WTC11 (cell line): Measurements from ENCODE around the gene GAS2. TPM values are rescaled to one million over a fixed set of nuclear protein-coding genes. Genes with fewer than 3 reads are reported as not detected.
A peak's percentile ranks its signal among the peaks of the same experiment; 100 is the strongest.

ENCODE experiments used
- ATAC-seq: fragments of 200-7000 bp; cut with Tn5 transposase; 2 replicates; pipeline ENCODE4 v1.10.0; 2021; ENCODE audit warnings: mild to moderate bottlenecking, moderate library complexity
- CTCF ChIA-PET: fragments of 300-600 bp; sonication (Branson Sonifier 250); formaldehyde crosslinking; loops from one replicate; lab custom pipeline; 2021; ENCODE audit warnings: antibody characterized with exemption; lab: Charles Lee
- POLR2A ChIA-PET: fragments of 350-600 bp; sonication (Branson Sonifier 250); formaldehyde crosslinking; loops from one replicate; lab custom pipeline; 2021; ENCODE audit warnings: antibody characterized with exemption; lab: Charles Lee
- DNase-seq: peaks from one replicate; pipeline ENCODE4 v3.0.0; 2021; ENCODE audit warnings: low spot score
- H3K27ac Mint-ChIP-seq: 2 replicates; pipeline ENCODE4 v1.8.0; 2021; ENCODE audit warnings: mixed read lengths
- H3K27me3 Mint-ChIP-seq: 2 replicates; pipeline ENCODE4 v1.8.0; 2021; ENCODE audit warnings: low read depth, mild to moderate bottlenecking, moderate library complexity, mixed read lengths
- H3K36me3 Mint-ChIP-seq: 2 replicates; pipeline ENCODE4 v1.8.0; 2021; ENCODE audit warnings: mixed read lengths
- H3K4me1 Mint-ChIP-seq: 2 replicates; pipeline ENCODE4 v1.8.0; 2022; ENCODE audit warnings: mixed read lengths
- H3K4me3 Mint-ChIP-seq: 2 replicates; pipeline ENCODE4 v1.8.0; 2021; ENCODE audit warnings: mild to moderate bottlenecking, moderate library complexity, mixed read lengths
- H3K9me3 Mint-ChIP-seq: 2 replicates; pipeline ENCODE4 v1.8.0; 2021; ENCODE audit warnings: mixed read lengths
- ERG ChIP-seq: fragments of 250-450 bp; sonication (Bioruptor Pico); IDR thresholded peaks from 2 replicates; pipeline ENCODE4 v1.8.0; 2021; ENCODE audit warnings: mild to moderate bottlenecking
- NR2C2 ChIP-seq: sonication (generic); formaldehyde crosslinking; IDR thresholded peaks from 2 replicates; pipeline ENCODE4 v1.8.0; 2022; ENCODE audit warnings: mild to moderate bottlenecking, missing genetic modification reagents
- PRDM15 ChIP-seq: sonication (generic); formaldehyde crosslinking; IDR thresholded peaks from 2 replicates; pipeline ENCODE4 v1.8.0; 2022; ENCODE audit warnings: missing genetic modification reagents
- ZNF219 ChIP-seq: sonication (generic); formaldehyde crosslinking; IDR thresholded peaks from 2 replicates; pipeline ENCODE4 v1.8.0; 2023; ENCODE audit warnings: missing genetic modification reagents, mild to moderate bottlenecking, borderline replicate concordance
- total RNA-seq: library from RNA; stranded (reverse); gene quantifications from 3 replicates; pipeline ENCODE4 v1.2.3, GENCODE V29; 2021
- TF ChIP-seq, protein P1 (sequence below): sonication (generic); formaldehyde crosslinking; IDR thresholded peaks from 2 replicates; pipeline ENCODE4 v1.8.1; 2023; ENCODE audit warnings: mild to moderate bottlenecking, missing genetic modification reagents
- TF ChIP-seq, protein P2 (sequence below): sonication (generic); formaldehyde crosslinking; IDR thresholded peaks from 2 replicates; pipeline ENCODE4 v1.8.1; 2022; ENCODE audit warnings: mild to moderate bottlenecking, missing genetic modification reagents, moderate library complexity, borderline replicate concordance
- TF ChIP-seq, protein P3 (sequence below): fragments of 200-600 bp; IDR thresholded peaks from 2 replicates; pipeline ENCODE4 v1.8.0; 2022; ENCODE audit warnings: antibody characterized with exemption
- TF ChIP-seq, protein P4 (sequence below): sonication (generic); formaldehyde crosslinking; IDR thresholded peaks from 2 replicates; pipeline ENCODE4 v1.8.0; 2022; ENCODE audit warnings: mild to moderate bottlenecking, missing genetic modification reagents

The GAS2 gene
- total RNA-seq, 1 experiment from 2014 or later = 1.8 TPM

- TF ChIP-seq, protein P1, sequence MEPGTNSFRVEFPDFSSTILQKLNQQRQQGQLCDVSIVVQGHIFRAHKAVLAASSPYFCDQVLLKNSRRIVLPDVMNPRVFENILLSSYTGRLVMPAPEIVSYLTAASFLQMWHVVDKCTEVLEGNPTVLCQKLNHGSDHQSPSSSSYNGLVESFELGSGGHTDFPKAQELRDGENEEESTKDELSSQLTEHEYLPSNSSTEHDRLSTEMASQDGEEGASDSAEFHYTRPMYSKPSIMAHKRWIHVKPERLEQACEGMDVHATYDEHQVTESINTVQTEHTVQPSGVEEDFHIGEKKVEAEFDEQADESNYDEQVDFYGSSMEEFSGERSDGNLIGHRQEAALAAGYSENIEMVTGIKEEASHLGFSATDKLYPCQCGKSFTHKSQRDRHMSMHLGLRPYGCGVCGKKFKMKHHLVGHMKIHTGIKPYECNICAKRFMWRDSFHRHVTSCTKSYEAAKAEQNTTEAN = no peak
- TF ChIP-seq, protein P2, sequence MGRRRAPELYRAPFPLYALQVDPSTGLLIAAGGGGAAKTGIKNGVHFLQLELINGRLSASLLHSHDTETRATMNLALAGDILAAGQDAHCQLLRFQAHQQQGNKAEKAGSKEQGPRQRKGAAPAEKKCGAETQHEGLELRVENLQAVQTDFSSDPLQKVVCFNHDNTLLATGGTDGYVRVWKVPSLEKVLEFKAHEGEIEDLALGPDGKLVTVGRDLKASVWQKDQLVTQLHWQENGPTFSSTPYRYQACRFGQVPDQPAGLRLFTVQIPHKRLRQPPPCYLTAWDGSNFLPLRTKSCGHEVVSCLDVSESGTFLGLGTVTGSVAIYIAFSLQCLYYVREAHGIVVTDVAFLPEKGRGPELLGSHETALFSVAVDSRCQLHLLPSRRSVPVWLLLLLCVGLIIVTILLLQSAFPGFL (CRISPR knock-in tag) = no peak
- no peak for TF ChIP-seq ERG (CRISPR knock-in tag)
- no peak for TF ChIP-seq PRDM15 (CRISPR knock-in tag)
Measured at GRCh38 chr11:22786475-22786874, 120.1 kb downstream of the GAS2 start (continued).

DNA sequence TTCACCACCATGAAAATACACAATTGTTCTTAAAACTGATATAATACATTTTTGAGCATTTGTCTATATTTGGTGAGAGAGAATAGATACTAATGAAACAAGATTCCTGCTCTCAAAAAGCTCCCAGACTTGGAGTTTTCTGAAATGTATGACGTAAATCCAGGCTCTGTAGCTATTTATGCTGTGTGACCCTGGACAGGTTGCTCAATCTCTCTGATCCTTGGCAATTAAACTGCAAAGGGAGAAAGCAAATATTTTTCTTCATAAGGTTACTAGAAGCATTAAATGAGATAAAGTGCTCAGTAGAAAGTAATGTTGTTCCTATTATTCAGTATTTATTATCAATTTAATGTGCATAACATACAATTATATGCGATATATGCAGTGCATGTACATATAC is 120.6 kb downstream of the GAS2 start:
- TF ChIP-seq NR2C2 (CRISPR knock-in tag) (no peak), ZNF219 (CRISPR knock-in tag) (no peak)
- H3K4me1 Mint-ChIP-seq = peaks cover 7% of the 10 kb centered on the region
- H3K9me3 Mint-ChIP-seq = peaks cover 3% of the 10 kb centered on the region; the same call in 1 of the 2 replicates
- DNase-seq = no peak
- POLR2A ChIA-PET = no interaction called here
- ATAC-seq = no peak
- H3K27ac Mint-ChIP-seq = no peak overlapping the region
- H3K36me3 Mint-ChIP-seq = no peaks in the 10 kb centered on the region
- H3K27me3 Mint-ChIP-seq = no peaks in the 10 kb centered on the region
- no peak overlapping the region for H3K4me3 Mint-ChIP-seq
- CTCF ChIA-PET = interaction anchor here (1.0 to 1.9 kb wide), 9 partner anchors 8 to 542 kb away, joined by 3 to 13 read pairs (median 5); partner anchors contain the start of gene SVIP

DNA sequence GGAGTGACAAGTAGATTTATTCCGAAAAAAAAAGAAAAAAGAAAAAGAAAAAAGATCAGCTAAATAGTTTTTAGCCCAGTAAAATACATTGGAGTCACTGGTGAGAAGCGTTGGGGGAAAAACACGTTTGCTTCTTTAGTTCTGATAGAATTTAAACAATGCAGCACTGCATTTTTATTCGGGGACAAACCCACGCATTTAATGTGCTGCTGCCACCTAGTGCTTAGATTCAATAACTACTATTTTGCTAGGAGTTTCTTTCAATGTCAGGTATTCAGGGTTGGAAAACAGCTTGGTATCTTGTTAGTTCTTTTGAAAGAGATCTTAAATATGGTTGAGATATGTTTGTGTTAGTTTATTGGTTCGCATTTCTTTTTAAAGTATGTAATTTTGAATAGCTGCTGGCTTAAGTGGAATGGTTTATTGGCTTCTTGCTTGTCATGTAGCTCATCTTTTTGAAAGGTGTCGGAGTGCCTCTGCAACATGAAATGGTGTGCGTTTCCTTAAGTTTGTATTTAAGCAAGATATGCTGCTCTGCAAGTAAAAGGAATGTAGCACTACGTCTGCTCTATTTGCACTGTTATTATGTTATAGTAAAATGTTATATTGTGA is 121.2 kb downstream of the GAS2 start:
- peaks cover 3% of the 10 kb centered on the region; the same call in 1 of the 2 replicates for H3K9me3 Mint-ChIP-seq
- POLR2A ChIA-PET = no interaction called here
- peaks cover 10% of the 10 kb centered on the region for H3K4me1 Mint-ChIP-seq
- DNase-seq (no peak), ATAC-seq (peak; percentile 69)
- CTCF ChIA-PET = interaction anchor here (0.6 to 1.9 kb wide), 21 partner anchors 9 to 625 kb away, joined by 3 to 13 read pairs (median 4); partner anchors contain the start of genes FANCF, GAS2 and SVIP
- no peak overlapping the region for H3K27ac Mint-ChIP-seq
- TF ChIP-seq, protein P3, sequence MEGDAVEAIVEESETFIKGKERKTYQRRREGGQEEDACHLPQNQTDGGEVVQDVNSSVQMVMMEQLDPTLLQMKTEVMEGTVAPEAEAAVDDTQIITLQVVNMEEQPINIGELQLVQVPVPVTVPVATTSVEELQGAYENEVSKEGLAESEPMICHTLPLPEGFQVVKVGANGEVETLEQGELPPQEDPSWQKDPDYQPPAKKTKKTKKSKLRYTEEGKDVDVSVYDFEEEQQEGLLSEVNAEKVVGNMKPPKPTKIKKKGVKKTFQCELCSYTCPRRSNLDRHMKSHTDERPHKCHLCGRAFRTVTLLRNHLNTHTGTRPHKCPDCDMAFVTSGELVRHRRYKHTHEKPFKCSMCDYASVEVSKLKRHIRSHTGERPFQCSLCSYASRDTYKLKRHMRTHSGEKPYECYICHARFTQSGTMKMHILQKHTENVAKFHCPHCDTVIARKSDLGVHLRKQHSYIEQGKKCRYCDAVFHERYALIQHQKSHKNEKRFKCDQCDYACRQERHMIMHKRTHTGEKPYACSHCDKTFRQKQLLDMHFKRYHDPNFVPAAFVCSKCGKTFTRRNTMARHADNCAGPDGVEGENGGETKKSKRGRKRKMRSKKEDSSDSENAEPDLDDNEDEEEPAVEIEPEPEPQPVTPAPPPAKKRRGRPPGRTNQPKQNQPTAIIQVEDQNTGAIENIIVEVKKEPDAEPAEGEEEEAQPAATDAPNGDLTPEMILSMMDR = 0 out of 2 replicates have a peak, but pooled peaks have one; percentile 24
- TF ChIP-seq, protein P4, sequence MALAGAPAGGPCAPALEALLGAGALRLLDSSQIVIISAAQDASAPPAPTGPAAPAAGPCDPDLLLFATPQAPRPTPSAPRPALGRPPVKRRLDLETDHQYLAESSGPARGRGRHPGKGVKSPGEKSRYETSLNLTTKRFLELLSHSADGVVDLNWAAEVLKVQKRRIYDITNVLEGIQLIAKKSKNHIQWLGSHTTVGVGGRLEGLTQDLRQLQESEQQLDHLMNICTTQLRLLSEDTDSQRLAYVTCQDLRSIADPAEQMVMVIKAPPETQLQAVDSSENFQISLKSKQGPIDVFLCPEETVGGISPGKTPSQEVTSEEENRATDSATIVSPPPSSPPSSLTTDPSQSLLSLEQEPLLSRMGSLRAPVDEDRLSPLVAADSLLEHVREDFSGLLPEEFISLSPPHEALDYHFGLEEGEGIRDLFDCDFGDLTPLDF (CRISPR knock-in tag) = no peak
- no peaks in the 10 kb centered on the region for H3K36me3 Mint-ChIP-seq
- H3K4me3 Mint-ChIP-seq = no peak overlapping the region
- H3K27me3 Mint-ChIP-seq = no peaks in the 10 kb centered on the region
